ENCODE data around the gene HOXA7. TPM values are rescaled to one million over a fixed set of nuclear protein-coding genes. Genes with fewer than 3 reads are reported as not detected.

The HOXA7 gene
- total RNA-seq, 2 donors from 2014 or later, result not detected

DNA sequence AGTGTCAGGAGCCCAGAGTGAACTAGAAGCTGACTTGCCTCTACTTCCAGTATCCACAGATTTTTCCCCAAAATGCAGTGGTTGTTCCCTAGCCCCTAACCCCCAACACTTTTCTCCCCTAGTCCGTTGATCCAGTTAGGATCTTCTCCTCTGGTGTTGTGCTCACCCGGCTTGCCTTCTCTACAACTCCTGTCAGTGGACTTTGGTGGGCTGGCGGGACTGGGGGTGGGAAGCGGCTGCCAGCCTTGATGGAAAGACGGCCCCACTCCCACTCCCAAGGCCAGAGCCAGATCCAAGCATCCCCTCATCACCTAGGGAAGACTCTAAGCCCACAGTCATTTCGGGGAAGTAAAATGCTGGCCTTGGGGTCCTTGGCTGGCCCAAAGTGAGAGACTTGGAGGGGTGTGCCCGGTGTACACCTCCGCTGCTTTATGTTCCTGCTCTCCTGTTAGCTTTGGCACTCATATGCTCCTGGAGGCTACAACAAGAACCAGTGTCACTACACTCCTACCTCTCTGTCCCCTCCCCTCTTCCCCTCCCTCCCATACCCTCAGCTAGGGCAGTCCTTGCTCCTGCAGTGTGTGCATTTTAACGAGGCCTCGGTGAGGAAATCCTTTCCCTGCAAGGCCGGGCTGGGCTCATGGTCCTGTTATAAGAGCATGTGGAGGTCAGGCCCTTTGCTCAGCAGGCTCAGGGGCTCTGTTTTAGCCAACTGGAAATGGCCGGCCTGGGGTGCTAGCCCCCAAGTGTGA is 18.6 kb upstream of the HOXA7 start:
- Mint-ChIP-seq H3K27me3 (ENCODE audit: low read depth) (peaks cover 75% of the 10 kb centered on the region), H3K4me1 (ENCODE audit: low read depth) (peaks cover 23% of the 10 kb centered on the region), H3K36me3 (ENCODE audit: insufficient read depth in 2 of 2) (peaks cover 0 to 2% of the 10 kb centered on the region in 2 donors), H3K27ac (no peak overlapping the region), H3K4me3 (peak overlapping the region; percentile 3 to 45), H3K9me3 (no peaks in the 10 kb centered on the region)
- DNase-seq (no peak), ATAC-seq (replicated peaks in 1 of 2) (no peak)

DNA sequence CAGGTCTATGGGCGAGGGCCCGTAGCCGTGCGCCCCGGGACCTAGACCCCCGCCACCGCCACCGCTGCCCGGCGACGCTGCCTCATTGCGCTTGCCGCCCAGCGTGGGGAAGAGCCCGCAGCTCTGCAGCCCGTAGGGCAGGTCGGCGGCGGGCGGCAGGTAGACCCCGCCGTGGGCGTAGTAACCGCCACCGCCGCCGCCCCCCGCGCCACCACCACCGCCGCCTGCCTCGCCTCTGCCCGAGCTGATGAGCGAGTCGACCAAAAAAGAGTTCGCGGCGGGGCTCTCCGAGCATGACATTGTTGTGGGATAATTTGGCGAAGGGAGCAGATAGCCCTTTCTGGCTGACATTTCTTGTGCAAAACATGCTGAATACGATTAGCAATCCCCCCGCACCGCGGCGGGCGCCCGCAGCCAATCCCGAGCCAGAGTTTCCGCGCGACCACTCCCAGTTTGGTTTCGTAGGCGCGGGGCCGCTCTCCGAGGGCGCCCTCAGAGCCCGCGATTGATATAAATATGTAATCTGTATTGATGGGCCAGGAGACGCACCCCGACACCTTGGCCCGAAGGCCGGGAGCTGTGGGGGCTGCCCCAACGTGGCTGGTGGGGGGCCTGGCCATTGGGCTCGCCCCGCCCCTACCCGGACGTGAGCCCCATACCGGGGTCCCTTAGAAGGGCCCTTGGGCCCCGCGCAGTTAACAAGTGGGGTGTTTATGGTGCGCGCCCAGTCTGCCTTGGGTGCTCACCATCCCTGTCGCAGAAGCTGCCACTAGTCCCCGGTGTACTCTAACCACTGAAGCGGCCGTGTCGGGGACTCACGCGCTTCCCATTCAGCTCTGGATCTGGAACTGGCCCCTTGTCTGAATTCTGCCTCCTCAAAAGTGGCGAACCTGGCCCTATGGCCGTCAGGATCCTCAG is 17.7 kb upstream of the HOXA7 start, which contains the start of gene HOXA10:
Gene HOXA10 (minus strand): TSS at position 365 of the 918 bp plus-strand sequence. CDS start 14 bp downstream, at position 351.
- no peaks in the 10 kb centered on the region for H3K9me3 Mint-ChIP-seq
- peaks cover 0 to 2% of the 10 kb centered on the region in 2 donors for H3K36me3 Mint-ChIP-seq (ENCODE audit: insufficient read depth in 2 of 2)
- ATAC-seq (replicated peaks in 1 of 2), result no peak
- peaks cover 67% of the 10 kb centered on the region for H3K27me3 Mint-ChIP-seq (ENCODE audit: low read depth)
- H3K27ac Mint-ChIP-seq, result no peak within 1 kb of the TSS
- H3K4me1 Mint-ChIP-seq (ENCODE audit: low read depth), result peaks cover 17% of the 10 kb centered on the region
- H3K4me3 Mint-ChIP-seq, result peak within 1 kb of the TSS; percentile 66 to 74
- no peak for DNase-seq

DNA sequence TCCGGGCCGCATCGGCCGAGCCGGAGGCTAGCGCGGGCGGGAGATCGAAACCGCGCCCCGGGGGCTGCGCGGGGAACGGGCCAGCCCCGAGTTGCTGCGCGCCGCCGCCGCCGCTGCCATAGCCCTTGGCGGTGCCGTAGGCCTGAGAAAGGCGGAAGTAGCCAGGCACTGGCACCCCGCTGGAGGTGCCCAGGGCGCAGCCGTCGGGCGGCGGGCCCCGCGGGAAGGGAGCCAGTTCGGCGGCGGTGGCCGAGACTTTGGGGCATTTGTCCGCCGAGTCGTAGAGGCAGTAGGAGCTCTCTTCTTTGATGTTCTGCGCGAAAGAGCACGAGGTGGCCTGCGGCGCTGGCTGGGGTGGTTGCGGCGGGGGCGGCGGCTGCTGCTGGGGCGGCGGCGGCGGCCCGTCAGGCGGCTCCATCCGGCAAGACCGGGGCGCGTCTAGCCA is 17.1 kb upstream of the HOXA7 start:
- Mint-ChIP-seq H3K27ac (no peak overlapping the region), H3K27me3 (ENCODE audit: low read depth) (peaks cover 66% of the 10 kb centered on the region)
- peak; percentile 76 to 80 for ATAC-seq (replicated peaks in 1 of 2)

DNA sequence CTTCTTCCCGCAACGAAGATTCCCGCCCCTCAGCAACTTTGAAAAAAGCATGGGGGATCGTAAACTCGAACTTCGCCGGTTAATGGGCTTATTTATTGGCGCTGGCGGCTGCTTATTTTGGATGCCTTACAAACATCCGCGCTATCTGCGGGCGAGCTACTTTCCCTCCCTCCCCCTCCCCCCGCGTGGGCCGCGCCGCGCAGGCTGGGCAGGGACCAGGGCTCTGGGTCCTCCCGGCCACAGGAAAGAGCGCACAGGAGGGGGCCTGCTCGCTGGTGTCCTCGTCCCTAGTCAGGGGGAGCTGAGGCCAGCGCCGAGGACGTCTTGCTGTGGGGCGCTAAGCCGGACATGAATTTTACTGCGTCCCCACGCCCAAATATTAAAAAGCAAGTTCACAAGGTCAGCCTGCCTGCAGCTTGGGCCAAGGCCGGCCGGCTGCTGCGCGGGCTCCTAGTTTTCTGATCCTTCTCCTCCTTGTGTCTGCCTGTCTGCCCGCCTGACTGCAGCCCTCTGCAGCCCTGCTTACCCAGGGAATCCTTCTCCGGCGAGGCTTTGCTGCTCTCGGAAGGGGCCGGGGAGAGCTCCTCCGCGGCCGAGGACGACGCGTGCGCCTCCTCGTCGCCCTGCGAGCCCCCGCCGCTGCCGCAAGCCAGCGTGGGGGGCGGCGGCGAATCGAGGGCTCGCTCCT is 16.5 kb upstream of the HOXA7 start:
- H3K27ac Mint-ChIP-seq, result no peak overlapping the region
- peak overlapping the region; percentile 48 to 50 for H3K4me3 Mint-ChIP-seq
- no peaks in the 10 kb centered on the region for H3K9me3 Mint-ChIP-seq
- peaks cover 2 to 3% of the 10 kb centered on the region in 2 donors for H3K36me3 Mint-ChIP-seq (ENCODE audit: insufficient read depth in 2 of 2)
- no peak for DNase-seq
- H3K4me1 Mint-ChIP-seq (ENCODE audit: low read depth), result peaks cover 27% of the 10 kb centered on the region
- ATAC-seq (replicated peaks in 1 of 2), result peak; percentile 31 to 32
- H3K27me3 Mint-ChIP-seq (ENCODE audit: low read depth), result peaks cover 66% of the 10 kb centered on the region

More for the DNA sequence above, 17.1 kb upstream of the HOXA7 start:
- Mint-ChIP-seq H3K36me3 (ENCODE audit: insufficient read depth in 2 of 2) (peaks cover 2% of the 10 kb centered on the region in 2 donors), H3K4me3 (peak overlapping the region; percentile 48 to 66), H3K9me3 (no peaks in the 10 kb centered on the region), H3K4me1 (ENCODE audit: low read depth) (peaks cover 21% of the 10 kb centered on the region)
- DNase-seq, result peak; percentile 52 to 55

DNA sequence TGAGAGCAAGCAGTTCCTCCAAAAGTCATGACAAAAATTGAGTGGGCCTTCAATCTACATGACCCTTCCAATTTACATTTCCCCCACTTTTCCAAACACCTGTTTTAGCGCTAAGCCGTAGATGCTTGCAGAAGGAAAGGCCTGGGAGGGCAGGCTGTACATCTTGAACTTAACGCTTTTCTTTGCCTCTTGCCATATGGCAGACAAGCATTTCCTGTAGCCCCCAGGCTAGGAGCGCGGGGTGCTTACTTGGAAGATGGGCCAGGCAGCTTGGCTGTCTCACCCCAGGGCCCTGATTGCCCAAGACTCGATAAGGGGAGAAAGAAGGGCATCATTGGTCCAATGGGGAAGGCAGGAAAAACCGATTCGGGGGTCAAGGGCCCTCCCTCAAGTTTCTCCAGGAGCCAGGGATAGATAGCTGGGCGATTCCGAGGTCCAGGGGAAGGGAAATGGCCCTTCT is 15.9 kb upstream of the HOXA7 start:
- H3K9me3 Mint-ChIP-seq, result no peaks in the 10 kb centered on the region
- DNase-seq (no peak), ATAC-seq (replicated peaks in 1 of 2) (no peak)
- peaks cover 30% of the 10 kb centered on the region for H3K4me1 Mint-ChIP-seq (ENCODE audit: low read depth)
- peak overlapping the region; percentile 2 for H3K27ac Mint-ChIP-seq
- H3K36me3 Mint-ChIP-seq (ENCODE audit: insufficient read depth in 2 of 2), result peaks cover 2 to 3% of the 10 kb centered on the region in 2 donors
- peaks cover 66% of the 10 kb centered on the region for H3K27me3 Mint-ChIP-seq (ENCODE audit: low read depth)
- H3K4me3 Mint-ChIP-seq, result peak overlapping the region; percentile 68 to 72

DNA sequence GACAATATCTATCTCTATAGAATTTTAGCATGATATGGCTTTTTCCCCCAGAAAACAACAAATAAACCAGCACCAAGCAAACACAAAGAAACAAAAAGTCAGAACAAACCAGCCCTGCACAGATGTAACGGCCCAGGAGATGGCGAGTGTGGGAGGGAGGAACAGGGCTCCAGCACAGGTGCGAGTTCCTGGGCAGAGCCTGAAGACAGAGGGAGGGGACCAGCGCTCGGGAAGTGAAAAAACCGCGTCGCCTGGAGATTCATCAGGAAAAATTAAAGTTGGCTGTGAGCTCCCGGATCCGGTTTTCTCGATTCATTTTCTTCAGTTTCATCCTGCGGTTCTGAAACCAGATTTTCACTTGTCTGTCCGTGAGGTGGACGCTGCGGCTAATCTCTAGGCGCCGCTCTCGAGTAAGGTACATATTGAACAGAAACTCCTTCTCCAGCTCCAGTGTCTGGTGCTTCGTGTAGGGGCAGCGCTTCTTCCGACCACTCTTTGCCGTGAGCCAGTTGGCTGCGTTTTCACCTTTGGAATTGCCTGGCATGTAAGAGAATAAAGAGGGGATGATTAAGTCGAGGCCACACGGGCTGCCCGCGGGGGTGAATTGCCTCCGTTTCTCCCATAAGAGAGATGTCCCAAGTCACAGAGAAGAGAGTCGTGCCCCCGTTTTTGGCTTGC is 15.3 kb upstream of the HOXA7 start:
- Mint-ChIP-seq H3K36me3 (ENCODE audit: insufficient read depth in 2 of 2) (peaks cover 2 to 3% of the 10 kb centered on the region in 2 donors), H3K27ac (peak overlapping the region; percentile 2), H3K4me1 (ENCODE audit: low read depth) (peaks cover 34% of the 10 kb centered on the region), H3K4me3 (peak overlapping the region; percentile 68 to 72), H3K9me3 (no peaks in the 10 kb centered on the region), H3K27me3 (ENCODE audit: low read depth) (peaks cover 71% of the 10 kb centered on the region)
- DNase-seq (no peak), ATAC-seq (replicated peaks in 1 of 2) (no peak)

DNA sequence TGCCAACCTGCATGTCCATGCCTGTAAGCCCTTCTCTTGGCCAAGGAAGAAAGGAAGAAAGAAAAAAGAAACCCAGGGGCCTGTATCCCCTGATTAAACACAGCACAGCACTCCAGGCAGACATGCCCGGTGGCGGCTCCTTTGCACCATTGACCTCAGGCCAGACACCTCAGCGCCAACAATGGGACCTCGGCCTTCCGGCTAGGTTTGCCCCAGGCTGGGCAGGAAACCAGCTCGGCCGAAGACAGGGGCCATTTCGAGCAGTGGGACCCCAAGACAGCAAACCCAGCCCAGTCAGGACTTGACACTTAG is 14.8 kb upstream of the HOXA7 start:
- Mint-ChIP-seq H3K27me3 (ENCODE audit: low read depth) (peaks cover 72% of the 10 kb centered on the region), H3K4me3 (peak overlapping the region; percentile 5 to 72), H3K36me3 (ENCODE audit: insufficient read depth in 2 of 2) (peaks cover 2 to 3% of the 10 kb centered on the region in 2 donors), H3K4me1 (ENCODE audit: low read depth) (peaks cover 34% of the 10 kb centered on the region), H3K27ac (no peak overlapping the region), H3K9me3 (no peaks in the 10 kb centered on the region)
- DNase-seq (no peak), ATAC-seq (replicated peaks in 1 of 2) (no peak)

DNA sequence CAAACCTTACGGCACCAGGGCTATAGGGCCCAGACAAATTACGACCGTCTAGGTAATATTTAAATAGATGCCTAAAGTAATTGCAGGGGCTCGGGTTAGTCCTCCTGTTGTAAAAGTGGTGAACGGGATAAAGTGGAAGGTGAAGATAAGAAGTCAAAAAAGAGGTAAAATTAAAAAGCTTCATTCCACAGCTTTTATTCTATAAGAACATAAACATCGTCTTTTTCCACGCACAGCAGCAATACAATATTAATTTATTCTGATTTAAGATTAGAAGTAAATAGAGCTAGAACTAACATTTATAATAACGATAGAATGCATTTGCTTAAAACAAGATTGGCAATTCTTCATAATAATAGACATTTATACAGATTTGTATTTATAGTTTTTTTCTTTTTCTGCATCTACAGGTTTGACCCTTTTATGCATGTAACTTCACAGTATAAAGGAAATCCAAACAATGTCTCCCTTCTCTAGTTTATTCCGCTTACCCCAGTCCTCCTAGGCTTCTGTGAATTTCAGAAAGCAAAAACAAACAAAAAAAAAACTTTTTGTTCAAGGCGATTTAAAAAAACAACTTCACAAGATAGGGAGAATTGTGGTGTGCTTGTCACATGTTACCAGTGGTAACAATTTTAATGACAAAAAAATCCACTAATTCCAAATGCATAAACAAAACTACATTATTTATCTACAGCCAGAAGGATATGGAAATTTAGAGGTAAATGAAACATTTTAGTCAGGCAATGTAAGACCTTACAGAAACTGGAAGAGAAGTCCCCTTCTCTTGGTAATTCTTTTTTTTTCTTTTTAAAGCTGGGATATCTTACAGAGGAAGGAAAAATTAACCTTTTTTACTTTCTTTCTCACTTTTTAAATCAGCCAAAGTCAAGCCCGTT is 14.2 kb upstream of the HOXA7 start:
- Mint-ChIP-seq H3K36me3 (ENCODE audit: insufficient read depth in 2 of 2) (peaks cover 2 to 3% of the 10 kb centered on the region in 2 donors), H3K4me3 (peak overlapping the region; percentile 2 to 5), H3K27ac (peak overlapping the region; percentile 76), H3K4me1 (ENCODE audit: low read depth) (peaks cover 38% of the 10 kb centered on the region), H3K27me3 (ENCODE audit: low read depth) (peaks cover 73% of the 10 kb centered on the region), H3K9me3 (no peaks in the 10 kb centered on the region)
- ATAC-seq (replicated peaks in 1 of 2), result no peak
- no peak for DNase-seq

DNA sequence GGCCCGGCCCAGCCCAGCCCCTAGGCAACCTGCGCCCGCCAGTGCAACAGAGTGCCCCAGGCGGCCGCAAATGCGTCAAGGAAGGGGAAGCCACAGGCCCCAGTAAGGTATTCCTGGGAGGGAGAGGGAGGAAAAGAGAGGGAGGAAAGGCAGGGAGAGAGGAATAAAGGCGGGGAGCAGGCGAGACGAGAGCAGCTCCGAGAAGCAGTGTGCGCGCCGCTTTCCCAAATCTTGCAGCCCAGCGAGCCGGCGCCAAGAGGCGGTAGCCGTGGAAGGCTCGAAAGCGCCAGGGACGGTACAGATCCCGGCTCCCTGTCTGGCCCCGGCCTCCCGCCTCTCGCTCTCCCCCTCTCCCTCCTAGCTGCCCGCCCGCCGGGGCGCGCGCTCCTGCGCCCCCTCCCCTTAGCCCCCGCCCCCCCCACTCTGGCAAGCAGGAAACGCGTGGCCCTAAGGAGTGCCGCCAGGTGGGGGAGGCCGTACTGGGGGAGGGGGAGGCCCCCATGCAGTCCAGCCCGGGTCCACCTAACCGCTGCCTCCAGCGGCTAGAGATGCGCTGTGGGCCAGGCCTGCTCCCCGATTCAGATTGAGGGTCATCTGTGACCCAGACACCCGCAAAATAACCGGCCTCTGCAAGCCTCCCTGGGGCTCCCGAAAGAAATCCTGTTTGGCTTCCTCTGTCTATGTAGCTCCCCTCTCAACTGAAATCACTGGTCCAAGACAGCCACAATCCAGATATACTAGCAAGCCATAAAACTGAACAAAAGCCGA is 13.4 kb upstream of the HOXA7 start:
- peaks cover 2 to 3% of the 10 kb centered on the region in 2 donors for H3K36me3 Mint-ChIP-seq (ENCODE audit: insufficient read depth in 2 of 2)
- H3K4me3 Mint-ChIP-seq, result peak overlapping the region; percentile 40 to 69
- peak overlapping the region; percentile 76 for H3K27ac Mint-ChIP-seq

DNA sequence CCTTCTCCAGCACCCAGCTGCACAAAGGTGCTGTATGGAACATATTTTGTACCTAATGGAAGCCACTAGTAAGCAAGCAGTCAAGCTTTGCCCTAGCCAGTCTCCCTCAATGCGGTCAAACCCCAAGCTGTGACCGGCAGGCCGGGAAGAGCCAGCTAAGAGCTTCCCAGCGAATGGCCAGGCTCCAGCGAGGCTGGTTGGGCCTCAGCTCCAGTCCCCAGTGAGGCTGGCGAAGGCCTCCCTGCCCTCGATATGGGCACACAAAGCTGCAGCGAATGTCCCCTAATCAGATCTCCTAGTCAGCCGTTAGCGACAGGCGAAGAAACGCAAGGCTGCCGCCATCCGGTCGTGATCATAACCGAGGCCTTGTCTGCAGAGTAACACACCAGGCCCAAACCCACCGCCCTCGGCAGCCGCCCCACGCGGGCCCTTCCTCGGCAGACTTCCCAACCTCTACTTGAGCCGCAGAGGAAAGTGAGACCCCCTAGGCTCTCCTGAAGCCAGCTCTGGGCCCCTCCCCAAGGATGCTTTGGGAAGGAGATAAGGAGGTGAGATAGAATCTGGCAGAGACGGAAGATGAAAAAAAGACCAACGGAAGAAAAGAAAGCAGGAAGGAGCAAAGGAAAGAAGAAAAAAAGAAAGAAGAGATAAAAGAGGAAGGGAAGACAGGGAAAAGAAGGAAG is 11.9 kb upstream of the HOXA7 start:
- Mint-ChIP-seq H3K9me3 (no peaks in the 10 kb centered on the region), H3K27me3 (ENCODE audit: low read depth) (peaks cover 73% of the 10 kb centered on the region), H3K4me3 (peak overlapping the region; percentile 31 to 66), H3K4me1 (ENCODE audit: low read depth) (peaks cover 41% of the 10 kb centered on the region), H3K36me3 (ENCODE audit: insufficient read depth in 2 of 2) (peaks cover 2 to 3% of the 10 kb centered on the region in 2 donors), H3K27ac (peak overlapping the region; percentile 44)
- DNase-seq (peak; percentile 53 to 65), ATAC-seq (replicated peaks in 1 of 2) (peak in 1 of 2 donors; percentile 47)

More for the DNA sequence above, 13.4 kb upstream of the HOXA7 start:
- H3K4me1 Mint-ChIP-seq (ENCODE audit: low read depth), result peaks cover 41% of the 10 kb centered on the region
- ATAC-seq (replicated peaks in 1 of 2), result no peak
- peaks cover 67% of the 10 kb centered on the region for H3K27me3 Mint-ChIP-seq (ENCODE audit: low read depth)
- no peak for DNase-seq
- H3K9me3 Mint-ChIP-seq, result no peaks in the 10 kb centered on the region
